Transverse colon (tissue), 4 donors: Measurements from ENCODE around the gene RAB3GAP2. TPM values are rescaled to one million over a fixed set of nuclear protein-coding genes. Genes with fewer than 3 reads are reported as not detected.
"Not testable (repeated sequence)": the region's sequence is repeated elsewhere in the genome, so short reads cannot be mapped to it uniquely, and the experiment has no call there.

Source experiments
- DNase-seq: peaks from one replicate; pipeline ENCODE4 v3.0.0-alpha.2; 2019
- H3K27ac ChIP-seq, 4 donors: fragments of 200-600 bp; sonication (generic); 2 replicates each; pipeline ENCODE4 v1.5.1; 2016 to 2018; ENCODE audit warnings: inconsistent platforms in 4 of 4
- H3K27me3 ChIP-seq: fragments of 200-600 bp; sonication (generic); 2 replicates; pipeline ENCODE4 v1.5.1; 2017; ENCODE audit warnings: inconsistent platforms
- H3K36me3 ChIP-seq, 4 donors: fragments of 200-600 bp; sonication (generic); 2 replicates each; pipeline ENCODE4 v1.5.1; 2017 to 2019; ENCODE audit warnings: inconsistent platforms in 4 of 4
- H3K4me1 ChIP-seq, 4 donors: fragments of 200-600 bp; sonication (generic); 2 replicates each; pipeline ENCODE4 v1.5.1; 2017 to 2020; ENCODE audit warnings: inconsistent platforms in 4 of 4
- H3K4me3 ChIP-seq, 4 donors: fragments of 200-600 bp; sonication (generic); 1 replicate in 1 of 4; 2 replicates in 3 of 4; pipeline versions ENCODE4 v1.5.1 to v1.6.1; 2017 to 2019; ENCODE audit warnings: inconsistent platforms in 4 of 4
- H3K9me3 ChIP-seq, 2 donors: fragments of 200-600 bp; sonication (generic); 2 replicates each; pipeline ENCODE4 v1.5.1; 2017 to 2019; ENCODE audit warnings: inconsistent platforms in 2 of 2
- CTCF ChIP-seq, 5 experiments: fragments of 200-600 bp in 3 of 5; fragments of 450-650 bp in 2 of 5; sonication (generic) in 3 of 5; IDR thresholded peaks; 1 replicate in 2 of 5; 2 replicates in 3 of 5; pipeline ENCODE4 v1.5.1; 2016 to 2017; ENCODE audit warnings: antibody characterized with exemption in 5 of 5, inconsistent platforms in 3 of 5, mild to moderate bottlenecking in 2 of 5, moderate library complexity in 1 of 5
- EP300 ChIP-seq: sonication (generic); formaldehyde crosslinking; IDR thresholded peaks from one replicate; pipeline ENCODE4 v1.6.1; 2017; ENCODE audit warnings: antibody characterized with exemption, low read depth
- POLR2A ChIP-seq: fragments of 450-650 bp; IDR thresholded peaks from one replicate; pipeline ENCODE4 v1.6.1; 2016; ENCODE audit warnings: antibody characterized with exemption, mild to moderate bottlenecking, moderate library complexity
- POLR2AphosphoS5 ChIP-seq, 3 donors: sonication (generic); formaldehyde crosslinking; IDR thresholded peaks; one replicate each; pipeline ENCODE4 v1.6.1; 2016; ENCODE audit warnings: antibody characterized with exemption in 3 of 3
- WGBS, 2 donors: methylation state at CpG; one replicate each; pipeline ENCODE4 v1.1.5; 2018; ENCODE audit warnings: low coverage in 1 of 2; 5-methylcytosine and 5-hydroxymethylcytosine counted together
- in situ Hi-C, 4 donors: fragments of 200-750 bp; cut with MboI; loops; one replicate each; pipeline versions ENCODE4 v1.15.0 to v1.15.1; 2017; ENCODE audit warnings: low sequenced_read_pairs in 3 of 4, low pct_ligation_motif_present in 1 of 4, low pct_unique_long_range_greater_than_20kb in 1 of 4
- intact Hi-C: fragments of 100-400 bp; cut with DNase I; formaldehyde crosslinking; loops from one replicate; pipeline ENCODE4 v1.15.1; 2023; ENCODE audit warnings: low total_unique reads
- total RNA-seq, 4 donors: library from RNA; depleted of rRNA; stranded (reverse); fragments of >200 nt; gene quantifications; one replicate each; pipeline ENCODE4 v1.1.0, GENCODE V29; 2016

Gene RAB3GAP2
- total RNA-seq, 4 donors from 2014 or later = 17.6 to 28.1 (median 23.9) TPM

GRCh38 chr1:220267630-220268029, 4.6 kb downstream of the RAB3GAP2 start:
- no peak for TF ChIP-seq CTCF (IDR thresholded peaks at IDR 0.05)
- no peak for TF ChIP-seq POLR2A
- TF ChIP-seq EP300 = no peak
- no peak for TF ChIP-seq POLR2AphosphoS5 (IDR thresholded peaks at IDR 0.05)
- Histone ChIP-seq H3K9me3 (no peaks in the 10 kb centered on the region), H3K4me3 (no peak overlapping the region), H3K4me1 (peaks cover 12 to 26% (median 14%) of the 10 kb centered on the region in 4 donors), H3K27me3 (no peaks in the 10 kb centered on the region), H3K27ac (no peak overlapping the region), H3K36me3 (peaks cover 0 to 6% (median 0%) of the 10 kb centered on the region in 4 donors)
- DNase-seq = no peak
- 96 to 99% methylated on average over 4 of the region's 4 CpGs for WGBS, 2 donors
- in situ Hi-C loops = no loop called here
- intact Hi-C loops = no loop called here

DNA sequence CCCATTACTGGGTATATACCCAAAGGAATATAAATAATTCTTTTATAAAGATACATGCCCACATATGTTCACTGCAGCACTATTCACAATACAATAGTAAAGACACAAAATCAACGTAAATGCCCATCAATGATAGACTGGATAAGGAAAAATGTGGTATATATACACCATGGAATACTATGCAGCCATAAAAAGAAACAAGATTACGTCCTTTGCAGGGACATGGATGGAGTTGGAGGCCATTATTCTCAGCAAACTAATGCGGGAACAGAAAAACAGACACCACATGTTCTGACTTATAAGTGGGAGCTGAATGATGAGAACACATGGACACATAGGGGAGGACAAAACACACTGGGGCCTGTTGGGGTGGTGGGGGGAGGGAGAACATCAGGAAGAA, 12.0 kb downstream of the RAB3GAP2 start:
- DNase-seq, H3K36me3 ChIP-seq, H3K27me3 ChIP-seq, H3K9me3 ChIP-seq, in situ Hi-C loops, H3K4me3 ChIP-seq, intact Hi-C loops, H3K27ac ChIP-seq, H3K4me1 ChIP-seq: not testable (repeated sequence)
- 96% methylated on average over 3 of the region's 3 CpGs for WGBS, 2 donors

GRCh38 chr1:220259756-220260155, 12.5 kb downstream of the RAB3GAP2 start:
- H3K9me3 ChIP-seq, H3K27ac ChIP-seq, H3K27me3 ChIP-seq, in situ Hi-C loops, intact Hi-C loops, DNase-seq, H3K4me1 ChIP-seq, H3K4me3 ChIP-seq, H3K36me3 ChIP-seq: not testable (repeated sequence)

- H3K27ac ChIP-seq, in situ Hi-C loops, H3K4me3 ChIP-seq, H3K9me3 ChIP-seq, intact Hi-C loops, DNase-seq, H3K36me3 ChIP-seq, H3K4me1 ChIP-seq, H3K27me3 ChIP-seq: not testable (repeated sequence)
- WGBS, 2 donors = 92 to 95% methylated on average over 3 of the region's 3 CpGs
These were observed 16.1 kb downstream of the RAB3GAP2 start for GRCh38 chr1:220256194-220256593.

GRCh38 chr1:220255204-220255603, 17.0 kb downstream of the RAB3GAP2 start:
- TF ChIP-seq POLR2A = no peak
- no peak for TF ChIP-seq POLR2AphosphoS5 (IDR thresholded peaks at IDR 0.05)
- no peak for TF ChIP-seq EP300
- TF ChIP-seq CTCF (IDR thresholded peaks at IDR 0.05) = no peak
- DNase-seq = no peak
- H3K27ac ChIP-seq = no peak overlapping the region
- peaks cover 0 to 8% (median 2%) of the 10 kb centered on the region in 4 donors for H3K36me3 ChIP-seq
- intact Hi-C loops = no loop called here
- H3K9me3 ChIP-seq = peaks cover 0 to 8% of the 10 kb centered on the region in 2 donors
- 71 to 88% methylated on average over 1 of the region's 1 CpG for WGBS, 2 donors
- H3K4me3 ChIP-seq = no peak overlapping the region
- H3K4me1 ChIP-seq = no peaks in the 10 kb centered on the region
- in situ Hi-C loops = no loop called here
- no peaks in the 10 kb centered on the region for H3K27me3 ChIP-seq

- WGBS, 2 donors = 95% methylated on average over 12 of the region's 12 CpGs; no CpG with 5 or more reads in 1 of the 2 donors
- peaks cover 0 to 22% (median 2%) of the 10 kb centered on the region in 4 donors for H3K36me3 ChIP-seq
- in situ Hi-C loops, intact Hi-C loops, H3K4me3 ChIP-seq, H3K27me3 ChIP-seq, DNase-seq, H3K27ac ChIP-seq, H3K4me1 ChIP-seq: not testable (repeated sequence)
- H3K9me3 ChIP-seq = peaks cover 10 to 15% of the 10 kb centered on the region in 2 donors
These were observed 19.0 kb downstream of the RAB3GAP2 start for GRCh38 chr1:220253290-220253689.
